Measurements from ENCODE around the gene RABEP1.

RABEP1 gene

GRCh38 chr17:5434984-5435383 is 152.9 kb downstream of the RABEP1 start:
- Histone ChIP-seq H3K79me2 (ENCODE audit: low read length) (peaks cover 52% of the 10 kb centered on the region), H3K4me1 (ENCODE audit: low read length) (peaks cover 12% of the 10 kb centered on the region), H4K20me1 (ENCODE audit: insufficient read depth, low read length) (no peaks in the 10 kb centered on the region), H3K4me3 (ENCODE audit: low read length) (no peak overlapping the region), H3K9me3 (ENCODE audit: insufficient read depth, low read length) (no peaks in the 10 kb centered on the region), H3K9ac (ENCODE audit: low read length) (no peak overlapping the region), H3K36me3 (replicated peaks; ENCODE audit: low read depth, low read length) (peaks cover 41% of the 10 kb centered on the region), H2AFZ (ENCODE audit: low read depth, low read length) (no peak overlapping the region), H3K27me3 (ENCODE audit: low read depth, low read length) (no peaks in the 10 kb centered on the region), H3K27ac (ENCODE audit: low read length) (no peak overlapping the region), H3K4me2 (ENCODE audit: low read length) (no peak overlapping the region)
- TF ChIP-seq CTCF (IDR thresholded peaks at IDR 0.05; ENCODE audit: low read depth, low read length) (no peak), EZH2phosphoT487 (IDR thresholded peaks at IDR 0.05; ENCODE audit: low read depth) (no peak)

Measured in OCI-LY3 (cell line).